Measurements from ENCODE around the gene GAGE2A. TPM values are rescaled to one million over a fixed set of nuclear protein-coding genes. Genes with fewer than 3 reads are reported as not detected.
"Not testable (repeated sequence)": the region's sequence is repeated elsewhere in the genome, so short reads cannot be mapped to it uniquely, and the experiment has no call there.

Gene GAGE2A, protein sequence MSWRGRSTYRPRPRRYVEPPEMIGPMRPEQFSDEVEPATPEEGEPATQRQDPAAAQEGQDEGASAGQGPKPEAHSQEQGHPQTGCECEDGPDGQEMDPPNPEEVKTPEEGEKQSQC
- not detected in 2 replicates for total RNA-seq (2021; fragmentation: NEBNext Ultra II Directional; extraction: Animal tissue kit (Norgen Biotek cat#: 25700))
- not detected in 2 replicates for polyA plus RNA-seq (2011; rRNA removed)
- polyA plus RNA-seq (2011; cell fraction: cytosol; rRNA removed), result not detected
- polyA plus RNA-seq (2011; cell fraction: nucleus; rRNA removed), result not detected
- not detected in 4 replicates for polyA plus RNA-seq (2012, experiment 1 of 2)
- polyA plus RNA-seq (2012, experiment 2 of 2), result not detected
- polyA plus RNA-seq (2013, experiment 1 of 2), result not detected
- not detected for polyA plus RNA-seq (2013, experiment 2 of 2)
- not detected in 2 replicates for polyA minus RNA-seq (2011; rRNA and poly(A)+ RNA removed)
- polyA minus RNA-seq (2011; cell fraction: cytosol; rRNA and poly(A)+ RNA removed), result not detected
- not detected for polyA minus RNA-seq (2011; cell fraction: nucleus; rRNA and poly(A)+ RNA removed)
- long read RNA-seq, experiment 1, result 0 reads
- long read RNA-seq, experiment 2, result 0 reads

- H4K5ac ChIP-seq (ENCODE audit: insufficient read length, low read depth, low read length); H3K56ac ChIP-seq (replicated peaks; ENCODE audit: insufficient read length, low read depth, low read length); H3K4me2 ChIP-seq (ENCODE audit: insufficient read depth in 1 of 2, low read depth in 2 of 2, low read length in 2 of 2); H4K8ac ChIP-seq (ENCODE audit: extremely low read depth, insufficient read depth, low read length); H3K4ac ChIP-seq (replicated peaks; ENCODE audit: insufficient read length, low read depth, low read length); FAIRE-seq; H4K20me1 ChIP-seq (replicated peaks in 1 of 2; ENCODE audit: control insufficient read depth in 1 of 2, insufficient read depth in 2 of 2, low read length in 2 of 2); H2BK12ac ChIP-seq (ENCODE audit: low read depth, low read length); H2BK15ac ChIP-seq (ENCODE audit: low read length); H2AK5ac ChIP-seq (ENCODE audit: low read depth, low read length); H4K91ac ChIP-seq (replicated peaks; ENCODE audit: insufficient read length, low read length); CTCF ChIA-PET (ENCODE audit: partially characterized antibody); H2BK5ac ChIP-seq (ENCODE audit: low read depth, low read length); H3K9me3 ChIP-seq (ENCODE audit: insufficient read depth in 2 of 2, low read depth in 1 of 2, low read length in 1 of 2); H2BK120ac ChIP-seq (replicated peaks; ENCODE audit: low read depth, low read length); H2AFZ ChIP-seq (ENCODE audit: low read length); DNase-seq (ENCODE audit: low read depth in 1 of 2, low spot score in 2 of 2); H3K14ac ChIP-seq (ENCODE audit: insufficient read length); H3K79me2 ChIP-seq (ENCODE audit: control insufficient read depth in 1 of 2, insufficient read depth in 2 of 2, low read length in 2 of 2); H3K27me3 ChIP-seq (replicated peaks in 1 of 4; ENCODE audit: control insufficient read depth in 3 of 4, extremely low read depth in 1 of 4, insufficient read depth in 3 of 4, low read length in 3 of 4); H3K36me3 ChIP-seq (ENCODE audit: control insufficient read depth in 2 of 4, insufficient read depth in 4 of 4, low read length in 3 of 4); H3K18ac ChIP-seq (ENCODE audit: extremely low read depth, low read length); H3K79me1 ChIP-seq (ENCODE audit: low read depth, low read length); H3K27ac ChIP-seq (ENCODE audit: low read depth, low read length); H3K23ac ChIP-seq (ENCODE audit: insufficient read length); H3K4me3 ChIP-seq (ENCODE audit: extremely low read depth in 1 of 4, insufficient read depth in 2 of 4, low read depth in 3 of 4, low read length in 4 of 4); H3K9ac ChIP-seq (replicated peaks in 1 of 4; ENCODE audit: extremely low read depth in 1 of 4, low read depth in 3 of 4, low read length in 3 of 4); POLR2A ChIA-PET (ENCODE audit: partially characterized antibody); H2BK20ac ChIP-seq (ENCODE audit: low read length); H3K23me2 ChIP-seq (ENCODE audit: low read depth, low read length); H3K4me1 ChIP-seq (replicated peaks in 1 of 4; ENCODE audit: control insufficient read depth in 3 of 4, insufficient read depth in 4 of 4, low read length in 3 of 4): not testable (repeated sequence)
- no CpG with 5 or more reads among the region's 16 CpGs for WGBS, 2 experiments (ENCODE audit: extremely low coverage in 1 of 2, insufficient coverage in 1 of 2, insufficient read length in 1 of 2, insufficient replicate concordance in 2 of 2, low coverage in 1 of 2, low lambda C conversion rate in 2 of 2, missing lambda C conversion rate in 1 of 2)
These were observed at the start of gene GAGE2A for GRCh38 chrX:49589196-49589595. Gene GAGE2A (plus strand): TSS chrX:49589496. CDS start chrX:49590651, 1,155 bp downstream.

All from H1 (cell line).